ENCODE measurements around the gene ATXN1. TPM values are rescaled to one million over a fixed set of nuclear protein-coding genes. Genes with fewer than 3 reads are reported as not detected.

ATXN1 gene
- total RNA-seq, 4 donors from 2014 or later = 38.7 to 78.3 (median 62.6) TPM

DNA sequence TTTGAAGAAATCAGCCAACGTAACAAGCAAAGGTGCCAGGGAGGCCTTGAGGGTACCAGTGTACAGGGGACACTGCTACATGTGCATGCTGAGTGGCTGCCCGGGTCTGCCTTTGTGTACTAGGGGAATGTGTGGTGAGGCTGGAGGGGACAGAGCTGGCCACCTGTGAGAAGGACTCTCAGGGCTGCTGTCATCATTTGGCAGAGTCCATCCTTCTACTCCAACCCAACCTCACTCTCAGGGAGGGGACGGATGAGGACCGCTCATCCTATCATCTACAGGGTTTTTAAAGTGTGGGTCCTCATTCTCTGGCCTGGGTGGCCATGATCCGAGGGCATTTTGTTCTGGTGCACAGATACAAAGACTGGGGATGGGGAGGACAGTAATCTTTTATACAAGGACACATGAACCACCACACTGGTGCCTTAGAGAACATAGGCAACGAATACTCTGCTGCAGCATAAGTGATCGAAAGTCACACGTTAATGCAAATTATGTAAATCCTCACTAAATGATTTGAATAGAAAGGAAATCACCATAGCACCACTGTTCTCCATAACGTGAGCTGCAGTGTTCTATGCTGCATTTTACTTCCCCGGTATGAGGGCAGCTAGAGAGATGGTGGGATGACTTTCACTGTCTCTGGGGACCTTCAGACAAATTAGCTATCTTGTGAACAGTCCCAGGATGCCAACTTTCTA, 341.5 kb downstream of the ATXN1 start:
- no peaks in the 10 kb centered on the region for H3K27me3 ChIP-seq
- peaks cover 0 to 23% (median 3%) of the 10 kb centered on the region in 3 donors for H3K4me1 ChIP-seq
- TF ChIP-seq, protein P1, sequence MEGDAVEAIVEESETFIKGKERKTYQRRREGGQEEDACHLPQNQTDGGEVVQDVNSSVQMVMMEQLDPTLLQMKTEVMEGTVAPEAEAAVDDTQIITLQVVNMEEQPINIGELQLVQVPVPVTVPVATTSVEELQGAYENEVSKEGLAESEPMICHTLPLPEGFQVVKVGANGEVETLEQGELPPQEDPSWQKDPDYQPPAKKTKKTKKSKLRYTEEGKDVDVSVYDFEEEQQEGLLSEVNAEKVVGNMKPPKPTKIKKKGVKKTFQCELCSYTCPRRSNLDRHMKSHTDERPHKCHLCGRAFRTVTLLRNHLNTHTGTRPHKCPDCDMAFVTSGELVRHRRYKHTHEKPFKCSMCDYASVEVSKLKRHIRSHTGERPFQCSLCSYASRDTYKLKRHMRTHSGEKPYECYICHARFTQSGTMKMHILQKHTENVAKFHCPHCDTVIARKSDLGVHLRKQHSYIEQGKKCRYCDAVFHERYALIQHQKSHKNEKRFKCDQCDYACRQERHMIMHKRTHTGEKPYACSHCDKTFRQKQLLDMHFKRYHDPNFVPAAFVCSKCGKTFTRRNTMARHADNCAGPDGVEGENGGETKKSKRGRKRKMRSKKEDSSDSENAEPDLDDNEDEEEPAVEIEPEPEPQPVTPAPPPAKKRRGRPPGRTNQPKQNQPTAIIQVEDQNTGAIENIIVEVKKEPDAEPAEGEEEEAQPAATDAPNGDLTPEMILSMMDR (IDR thresholded peaks at IDR 0.05) = no peak
- TF ChIP-seq POLR2A (IDR thresholded peaks at IDR 0.05) (no peak), POLR2AphosphoS5 (IDR thresholded peaks at IDR 0.05) (no peak), EP300 (IDR thresholded peaks at IDR 0.05) (no peak)
- no peak overlapping the region for H3K27ac ChIP-seq
- no peak overlapping the region for H3K4me3 ChIP-seq
- ATAC-seq = no peak
- 79 to 82% methylated on average over 5 to 6 of the region's 10 CpGs for WGBS, 2 donors (ENCODE audit: low coverage in 1 of 2)
- no peaks in the 10 kb centered on the region for H3K36me3 ChIP-seq
- H3K9me3 ChIP-seq = no peaks in the 10 kb centered on the region

DNA sequence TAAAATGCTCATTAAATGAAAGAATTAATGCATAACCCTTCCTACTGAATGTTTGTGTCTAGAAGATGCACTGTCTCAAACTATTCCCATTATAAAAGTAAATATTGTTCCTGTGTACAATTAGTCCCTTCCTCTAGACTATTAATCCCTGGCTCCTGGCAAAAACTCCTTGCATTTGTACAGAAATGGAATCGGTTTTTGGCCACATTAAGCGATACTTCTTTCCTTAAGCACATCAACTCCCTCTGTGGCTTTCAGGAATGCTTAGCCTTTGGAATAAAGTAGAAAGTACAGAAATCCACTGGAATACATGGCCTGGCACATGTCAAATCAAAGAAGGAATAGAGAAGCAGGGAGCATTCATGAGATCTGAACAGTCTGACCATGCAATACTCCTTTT, 343.1 kb downstream of the ATXN1 start:
- peaks cover 0 to 33% (median 3%) of the 10 kb centered on the region in 3 donors for H3K4me1 ChIP-seq
- no peaks in the 10 kb centered on the region for H3K27me3 ChIP-seq
- ATAC-seq = no peak
- H3K9me3 ChIP-seq = no peaks in the 10 kb centered on the region
- no peak for TF ChIP-seq EP300 (IDR thresholded peaks at IDR 0.05)
- TF ChIP-seq, protein P1 (IDR thresholded peaks at IDR 0.05) = no peak
- H3K4me3 ChIP-seq = no peak overlapping the region
- WGBS, 2 donors (ENCODE audit: low coverage in 1 of 2) = 62 to 68% methylated on average over 2 of the region's 2 CpGs
- H3K36me3 ChIP-seq = no peaks in the 10 kb centered on the region
- no peak overlapping the region for H3K27ac ChIP-seq

DNA sequence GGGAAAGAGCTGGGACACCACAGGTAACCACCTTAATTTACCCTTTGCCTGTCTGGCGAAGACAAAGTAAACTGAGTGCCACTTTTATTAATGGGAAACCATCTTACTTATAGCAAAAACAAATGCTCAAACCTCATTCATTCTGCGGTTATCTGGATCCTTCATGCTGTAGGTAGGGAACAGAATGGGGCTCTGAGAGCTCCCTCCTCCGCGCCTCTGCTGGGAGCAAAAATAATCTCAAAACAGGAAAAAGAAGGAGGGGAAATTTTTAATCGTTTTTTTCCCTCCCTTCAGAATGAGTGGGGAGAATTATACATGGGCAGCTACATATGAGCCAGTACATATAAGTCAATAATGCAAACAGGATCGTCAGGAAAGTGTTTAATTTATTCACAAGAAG, 345.6 kb downstream of the ATXN1 start:
- H3K36me3 ChIP-seq = no peaks in the 10 kb centered on the region
- H3K27me3 ChIP-seq = no peaks in the 10 kb centered on the region
- no peak overlapping the region for H3K27ac ChIP-seq
- H3K4me3 ChIP-seq = no peak overlapping the region
- H3K4me1 ChIP-seq = peaks cover 0 to 14% (median 0%) of the 10 kb centered on the region in 3 donors
- TF ChIP-seq EP300 (IDR thresholded peaks at IDR 0.05) (no peak), POLR2A (IDR thresholded peaks at IDR 0.05) (no peak), POLR2AphosphoS5 (IDR thresholded peaks at IDR 0.05) (no peak)
- TF ChIP-seq, protein P1 (IDR thresholded peaks at IDR 0.05) = no peak
- 83 to 85% methylated on average over 5 to 6 of the region's 6 CpGs for WGBS, 2 donors (ENCODE audit: low coverage in 1 of 2)
- no peak for ATAC-seq
- no peaks in the 10 kb centered on the region for H3K9me3 ChIP-seq

DNA sequence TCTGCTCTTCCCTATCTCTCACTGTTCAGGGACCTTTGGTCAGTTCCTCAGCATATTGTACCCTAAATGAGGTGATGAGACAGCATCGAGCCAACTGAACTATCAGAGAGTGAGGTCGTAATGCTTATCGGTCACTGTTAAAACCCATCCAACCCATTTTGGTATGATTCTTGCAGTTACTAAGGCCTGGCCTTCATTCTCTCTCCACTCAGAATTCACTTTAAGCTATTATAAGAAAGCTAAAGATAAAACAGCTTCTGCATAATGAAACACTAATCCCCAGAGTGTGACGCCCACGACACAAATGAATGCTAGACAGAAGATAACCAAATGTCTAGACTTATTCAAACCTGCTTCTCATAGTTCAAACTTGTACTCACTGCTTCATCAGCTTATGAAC, 347.1 kb downstream of the ATXN1 start:
- Histone ChIP-seq H3K27ac (no peak overlapping the region), H3K4me1 (peaks cover 0 to 15% (median 0%) of the 10 kb centered on the region in 3 donors), H3K27me3 (no peaks in the 10 kb centered on the region), H3K36me3 (no peaks in the 10 kb centered on the region), H3K4me3 (no peak overlapping the region), H3K9me3 (no peaks in the 10 kb centered on the region)
- no peak for ATAC-seq
- no peak for TF ChIP-seq POLR2AphosphoS5 (IDR thresholded peaks at IDR 0.05)
- no peak for TF ChIP-seq POLR2A (IDR thresholded peaks at IDR 0.05)
- no peak for TF ChIP-seq EP300 (IDR thresholded peaks at IDR 0.05)
- TF ChIP-seq, protein P1 (IDR thresholded peaks at IDR 0.05) = no peak
- 48 to 84% methylated on average over 3 to 5 of the region's 5 CpGs for WGBS, 2 donors (ENCODE audit: low coverage in 1 of 2)

DNA sequence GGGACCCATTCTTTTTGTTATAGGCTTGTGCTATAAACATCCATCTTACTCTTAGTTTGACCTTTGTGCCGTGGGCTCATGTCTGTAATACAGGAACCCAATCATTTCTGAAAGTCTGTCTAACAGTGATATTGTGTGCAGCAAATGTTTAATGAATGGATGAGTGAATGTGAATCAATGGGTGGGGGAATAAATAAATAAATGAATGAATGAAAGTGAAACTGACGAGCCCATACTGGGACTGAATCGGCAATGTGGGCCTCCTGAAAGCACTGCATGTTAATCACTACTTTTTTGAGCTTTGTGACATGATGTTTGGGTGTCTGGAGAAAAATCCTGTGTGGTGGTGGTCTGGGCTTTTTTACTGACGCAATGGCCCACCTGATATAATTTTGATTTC, 347.9 kb downstream of the ATXN1 start:
- Histone ChIP-seq H3K27me3 (no peaks in the 10 kb centered on the region), H3K9me3 (no peaks in the 10 kb centered on the region), H3K4me3 (no peak overlapping the region), H3K36me3 (no peaks in the 10 kb centered on the region), H3K27ac (no peak overlapping the region), H3K4me1 (peaks cover 0 to 15% (median 0%) of the 10 kb centered on the region in 3 donors)
- no peak for TF ChIP-seq POLR2AphosphoS5 (IDR thresholded peaks at IDR 0.05)
- TF ChIP-seq POLR2A (IDR thresholded peaks at IDR 0.05) = no peak
- TF ChIP-seq, protein P1 (IDR thresholded peaks at IDR 0.05) = no peak
- TF ChIP-seq EP300 (IDR thresholded peaks at IDR 0.05) = no peak
- WGBS, 2 donors (ENCODE audit: low coverage in 1 of 2) = 67 to 88% methylated on average over 4 of the region's 4 CpGs
- no peak for ATAC-seq

All from gastroesophageal sphincter (tissue), 4 donors.